Heart left ventricle (tissue), 13 donors: ENCODE data around the gene HS3ST3A1.

ENCODE experiments used
- CTCF ChIP-seq, 12 donors: fragments of 200-600 bp; sonication (generic) in 4 of 12; IDR thresholded peaks; one replicate each; pipeline versions ENCODE4 v1.5.0 to v1.8.0; 2018 to 2022; ENCODE audit warnings: antibody characterized with exemption in 12 of 12, mild to moderate bottlenecking in 5 of 12
- POLR2A ChIP-seq, 2 donors: fragments of 450-650 bp; IDR thresholded peaks; one replicate each; pipeline ENCODE4 v1.6.1; 2017; ENCODE audit warnings: antibody characterized with exemption in 2 of 2, mild to moderate bottlenecking in 2 of 2, moderate library complexity in 2 of 2
- donor health status: ischemic (EF 13 %, LVEDD 7.1; RV severe dilation, severe dysfunction).
- donor health status: DM: no; HTN: yes; CAD: no.
- donor health status: DM: no; HTN: no; CAD: no.
- donor health status: ischemic (EF 25% LVEDD 6.9; RV normal size, moderate dysfunction).
- donor health status: ischemic (EF 25% LVEDD 5.7; RV mildly dilated, moderate dysfunction).
- donor health status: ischemic (EF 35%, LVEDD 5.7; RV mildly dilated, moderate dysfunction).
- donor health status: nonischemic (EF 11% LVEDD 7.7; RV severe dilation, severe dysfunction).
- donor health status: DM: yes; HTN: yes; CAD: no.
- donor health status: PGD.
- donor health status: ischemic (EF 29% LVEDD 5.4; RV normal size, mild dysfunction).
- donor health status: nonischemic (EF 23%, LVEDD 6.1; RV moderate dilation, normal function).

DNA sequence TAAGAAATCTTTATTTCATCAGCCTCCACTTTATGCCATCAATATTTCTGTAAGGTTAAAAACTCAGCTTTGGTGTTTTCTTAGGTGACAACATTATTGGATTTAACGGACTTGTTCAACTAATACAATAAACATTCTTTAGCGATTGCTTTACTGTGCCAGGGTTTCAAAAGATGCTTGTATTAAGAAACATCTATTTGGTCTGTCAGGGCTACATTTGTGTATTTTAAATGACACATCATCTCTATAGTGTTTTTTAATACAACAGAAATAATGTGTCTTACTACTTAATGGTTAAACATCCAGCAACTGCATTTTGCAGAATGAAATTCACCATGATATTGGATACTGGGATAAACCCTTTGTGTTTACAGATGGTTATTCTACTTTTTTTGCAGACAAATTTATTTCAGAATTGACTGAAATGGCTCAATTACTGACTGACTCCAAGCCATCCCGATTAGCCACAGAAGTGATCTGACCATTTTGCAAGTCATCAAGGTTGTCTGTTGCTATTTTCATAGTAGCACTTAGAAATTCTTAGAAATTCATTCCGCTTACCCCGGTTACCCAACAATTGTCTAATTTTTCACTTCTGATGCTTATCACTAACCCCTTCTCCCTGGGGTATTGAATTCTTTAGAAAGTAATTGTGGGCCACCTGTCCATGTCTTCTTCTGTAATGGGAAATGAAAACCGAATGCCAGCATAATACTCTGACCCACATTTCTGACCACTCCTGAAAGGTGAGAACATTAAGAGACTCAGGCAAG lies 63.7 kb downstream of the HS3ST3A1 start:
- TF ChIP-seq POLR2A (IDR thresholded peaks at IDR 0.05) = no peak
- TF ChIP-seq CTCF (IDR thresholded peaks at IDR 0.05) = no peak
